Sigmoid colon (tissue), 7 donors: ENCODE results near the gene CCDC136. TPM values are rescaled to one million over a fixed set of nuclear protein-coding genes. Genes with fewer than 3 reads are reported as not detected.
A peak's percentile ranks its signal among the peaks of the same experiment; 100 is the strongest.

ENCODE experiments used
- DNase-seq: peaks from one replicate; pipeline ENCODE4 v3.0.0-alpha.2; 2019
- H3K27ac ChIP-seq, 4 donors: fragments of 200-600 bp; sonication (generic); one replicate each; pipeline ENCODE4 v1.5.1; 2016 to 2019; ENCODE audit warnings: mild to moderate bottlenecking in 1 of 4
- H3K27me3 ChIP-seq, 3 donors: fragments of 200-600 bp; sonication (generic); one replicate each; pipeline ENCODE4 v1.5.1; 2019; ENCODE audit warnings: mild to moderate bottlenecking in 1 of 3
- H3K36me3 ChIP-seq, 4 donors: fragments of 200-600 bp; sonication (generic); one replicate each; pipeline ENCODE4 v1.5.1; 2016 to 2019
- H3K4me1 ChIP-seq, 4 donors: fragments of 200-600 bp; sonication (generic); one replicate each; pipeline ENCODE4 v1.5.1; 2017 to 2019
- H3K4me3 ChIP-seq, 4 donors: fragments of 200-600 bp; sonication (generic); one replicate each; pipeline ENCODE4 v1.5.1; 2017 to 2019; ENCODE audit warnings: mild to moderate bottlenecking in 2 of 4, moderate library complexity in 1 of 4
- H3K9me3 ChIP-seq, 4 donors: fragments of 200-600 bp in 3 of 4; sonication (generic) in 3 of 4; one replicate each; pipeline versions ENCODE4 v1.5.1 to v1.6.1; 2013 to 2019
- EP300 ChIP-seq, 4 donors: sonication (generic); formaldehyde crosslinking; IDR thresholded peaks; one replicate each; pipeline ENCODE4 v1.6.1; 2017; ENCODE audit warnings: antibody characterized with exemption in 4 of 4
- POLR2A ChIP-seq, 2 donors: fragments of 450-650 bp; IDR thresholded peaks; one replicate each; pipeline ENCODE4 v1.6.1; 2016; ENCODE audit warnings: antibody characterized with exemption in 2 of 2, mild to moderate bottlenecking in 2 of 2, moderate library complexity in 2 of 2
- POLR2AphosphoS5 ChIP-seq, 4 donors: sonication (generic); formaldehyde crosslinking; IDR thresholded peaks; one replicate each; pipeline ENCODE4 v1.6.1; 2017; ENCODE audit warnings: antibody characterized with exemption in 4 of 4
- WGBS, 2 donors: extraction: QIAGEN DNeasy Blood & Tissue Kit; methylation state at CpG; one replicate each; pipeline ENCODE4 v1.1.7; 2013; 5-methylcytosine and 5-hydroxymethylcytosine counted together
- intact Hi-C: fragments of 100-400 bp; cut with DNase I; formaldehyde crosslinking; loops from one replicate; pipeline ENCODE4 v1.15.1; 2023
- polyA plus RNA-seq, 3 donors: library from polyadenylated mRNA; stranded (reverse); fragments of 200-250 nt; gene quantifications; one replicate each; pipeline ENCODE4 v1.2.3, GENCODE V29; 2013
- total RNA-seq, 4 donors: library from RNA; depleted of rRNA; stranded (reverse); fragments of >200 nt; gene quantifications; one replicate each; pipeline ENCODE4 v1.1.0, GENCODE V29; 2016
- TF ChIP-seq, protein P1 (sequence below), 4 experiments: fragments of 450-650 bp in 3 of 4; fragments of 200-600 bp in 1 of 4; IDR thresholded peaks; one replicate each; pipeline ENCODE4 v1.5.1; 2016 to 2019; ENCODE audit warnings: antibody characterized with exemption in 4 of 4, mild to moderate bottlenecking in 3 of 4, moderate library complexity in 2 of 4
- donor health status: healthy with polysubstance abuse.
- donor health status: Bipolar disorder and iron deficiency.
- donor health status: healthy.

Gene CCDC136
- total and polyA plus RNA-seq, 7 donors = 2.4 to 53.7 (median 21.7) TPM; not detected in 1

DNA sequence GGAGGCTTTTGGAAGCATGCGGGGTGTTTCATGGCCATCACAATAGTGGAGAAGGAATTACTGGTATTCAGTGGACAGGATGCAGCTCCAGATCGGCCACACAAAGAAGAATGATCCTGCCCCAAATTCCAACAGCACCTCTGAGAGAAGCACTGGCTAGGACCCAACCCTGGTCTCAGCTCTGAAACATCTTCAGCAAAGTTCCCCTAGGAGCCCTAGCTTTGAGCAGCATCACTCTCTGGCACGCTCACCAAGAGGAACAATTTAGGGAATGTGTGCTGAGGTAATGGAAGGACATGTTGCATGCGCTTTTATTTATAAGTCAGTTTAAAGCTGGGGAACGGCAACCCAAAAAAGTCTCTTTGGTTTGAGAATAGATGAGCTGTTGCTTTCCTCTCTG is 10.6 kb upstream of the CCDC136 start:
- Histone ChIP-seq H3K9me3 (peaks cover 0 to 4% (median 0%) of the 10 kb centered on the region in 4 donors), H3K27ac (peak overlapping the region; percentile 78 to 86 (median 82)), H3K27me3 (no peaks in the 10 kb centered on the region), H3K4me1 (peaks cover 0 to 31% (median 28%) of the 10 kb centered on the region in 4 donors), H3K4me3 (no peak overlapping the region), H3K36me3 (no peaks in the 10 kb centered on the region)
- TF ChIP-seq POLR2A (IDR thresholded peaks at IDR 0.05) (no peak), EP300 (IDR thresholded peaks at IDR 0.05) (no peak), POLR2AphosphoS5 (IDR thresholded peaks at IDR 0.05) (no peak)
- TF ChIP-seq, protein P1, sequence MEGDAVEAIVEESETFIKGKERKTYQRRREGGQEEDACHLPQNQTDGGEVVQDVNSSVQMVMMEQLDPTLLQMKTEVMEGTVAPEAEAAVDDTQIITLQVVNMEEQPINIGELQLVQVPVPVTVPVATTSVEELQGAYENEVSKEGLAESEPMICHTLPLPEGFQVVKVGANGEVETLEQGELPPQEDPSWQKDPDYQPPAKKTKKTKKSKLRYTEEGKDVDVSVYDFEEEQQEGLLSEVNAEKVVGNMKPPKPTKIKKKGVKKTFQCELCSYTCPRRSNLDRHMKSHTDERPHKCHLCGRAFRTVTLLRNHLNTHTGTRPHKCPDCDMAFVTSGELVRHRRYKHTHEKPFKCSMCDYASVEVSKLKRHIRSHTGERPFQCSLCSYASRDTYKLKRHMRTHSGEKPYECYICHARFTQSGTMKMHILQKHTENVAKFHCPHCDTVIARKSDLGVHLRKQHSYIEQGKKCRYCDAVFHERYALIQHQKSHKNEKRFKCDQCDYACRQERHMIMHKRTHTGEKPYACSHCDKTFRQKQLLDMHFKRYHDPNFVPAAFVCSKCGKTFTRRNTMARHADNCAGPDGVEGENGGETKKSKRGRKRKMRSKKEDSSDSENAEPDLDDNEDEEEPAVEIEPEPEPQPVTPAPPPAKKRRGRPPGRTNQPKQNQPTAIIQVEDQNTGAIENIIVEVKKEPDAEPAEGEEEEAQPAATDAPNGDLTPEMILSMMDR (IDR thresholded peaks at IDR 0.05) = no peak
- 86 to 91% methylated on average over 5 of the region's 5 CpGs for WGBS, 2 donors
- intact Hi-C loops = no loop called here
- DNase-seq = peak; percentile 78

DNA sequence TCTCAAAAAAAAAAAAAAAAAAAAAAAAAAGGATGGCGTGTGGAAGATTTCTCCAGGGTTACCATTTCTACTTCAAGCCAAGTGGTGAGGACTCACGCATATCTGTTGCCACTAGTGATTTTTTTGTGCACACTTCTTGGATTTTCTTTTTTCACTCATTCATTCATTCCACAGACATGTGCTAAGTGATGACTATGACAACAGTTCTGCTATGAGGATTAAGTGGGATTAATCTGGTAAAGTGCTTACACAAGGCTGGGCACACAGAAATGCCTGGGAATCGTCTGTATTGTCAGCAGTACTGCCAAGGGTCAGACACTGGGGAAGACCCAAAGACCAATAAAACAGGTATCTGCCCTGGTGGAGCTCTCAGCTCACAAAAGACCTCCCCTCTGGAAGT is 9.9 kb upstream of the CCDC136 start:
- Histone ChIP-seq H3K4me1 (peaks cover 0 to 31% (median 28%) of the 10 kb centered on the region in 4 donors), H3K9me3 (peaks cover 0 to 4% (median 0%) of the 10 kb centered on the region in 4 donors), H3K27ac (peak overlapping the region; percentile 78 to 86 (median 82)), H3K27me3 (no peaks in the 10 kb centered on the region), H3K36me3 (no peaks in the 10 kb centered on the region), H3K4me3 (no peak overlapping the region)
- no peak for DNase-seq
- TF ChIP-seq POLR2A (IDR thresholded peaks at IDR 0.05) (no peak), POLR2AphosphoS5 (IDR thresholded peaks at IDR 0.05) (no peak), EP300 (IDR thresholded peaks at IDR 0.05) (no peak)
- TF ChIP-seq, protein P1 (IDR thresholded peaks at IDR 0.05) = no peak
- WGBS, 2 donors = 67 to 77% methylated on average over 3 of the region's 3 CpGs
- intact Hi-C loops = no loop called here

DNA sequence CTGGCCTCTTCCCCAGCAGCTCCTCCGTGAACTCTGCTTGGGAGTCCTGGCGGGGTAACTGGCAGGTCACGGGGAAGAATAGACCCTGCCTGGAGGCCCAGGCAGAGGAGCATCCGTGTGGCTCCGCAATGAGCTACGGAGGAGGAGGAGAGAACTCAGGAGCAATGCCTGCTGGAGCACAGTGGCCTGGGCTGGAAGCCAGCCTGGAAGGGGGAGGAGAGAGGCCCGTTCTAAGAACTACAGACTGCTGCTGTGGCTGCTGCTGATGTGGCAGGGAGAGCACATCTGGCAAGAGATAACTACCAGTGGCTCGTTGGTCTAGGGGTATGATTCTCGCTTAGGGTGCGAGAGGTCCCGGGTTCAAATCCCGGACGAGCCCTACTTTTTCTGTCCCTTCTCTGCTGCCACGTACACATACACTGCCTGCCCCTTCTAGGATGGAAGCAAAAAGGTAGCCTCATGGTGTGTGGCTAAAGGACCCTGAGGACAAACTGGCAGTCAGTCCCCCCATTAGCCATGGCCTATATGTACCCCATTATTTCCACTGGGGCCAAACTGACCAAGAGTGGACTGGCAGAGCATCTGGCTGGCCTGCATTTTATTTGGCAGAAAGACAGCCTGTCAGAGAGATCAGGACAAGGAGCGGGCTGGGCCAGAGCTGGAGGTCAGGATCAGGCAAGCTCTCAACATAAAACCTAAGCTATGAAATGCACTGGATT is 8.5 kb upstream of the CCDC136 start:
- Histone ChIP-seq H3K27ac (peak overlapping the region; percentile 78 to 86 (median 82)), H3K4me3 (no peak overlapping the region), H3K4me1 (peaks cover 0 to 31% (median 28%) of the 10 kb centered on the region in 4 donors), H3K9me3 (no peaks in the 10 kb centered on the region), H3K36me3 (no peaks in the 10 kb centered on the region), H3K27me3 (no peaks in the 10 kb centered on the region)
- peak; percentile 93 for DNase-seq
- intact Hi-C loops = no loop called here
- 64 to 75% methylated on average over 15 of the region's 15 CpGs for WGBS, 2 donors
- peak; percentile 24 to 59 (median 52) for TF ChIP-seq POLR2AphosphoS5 (IDR thresholded peaks at IDR 0.05)
- TF ChIP-seq, protein P1 (IDR thresholded peaks at IDR 0.05) = no peak

DNA sequence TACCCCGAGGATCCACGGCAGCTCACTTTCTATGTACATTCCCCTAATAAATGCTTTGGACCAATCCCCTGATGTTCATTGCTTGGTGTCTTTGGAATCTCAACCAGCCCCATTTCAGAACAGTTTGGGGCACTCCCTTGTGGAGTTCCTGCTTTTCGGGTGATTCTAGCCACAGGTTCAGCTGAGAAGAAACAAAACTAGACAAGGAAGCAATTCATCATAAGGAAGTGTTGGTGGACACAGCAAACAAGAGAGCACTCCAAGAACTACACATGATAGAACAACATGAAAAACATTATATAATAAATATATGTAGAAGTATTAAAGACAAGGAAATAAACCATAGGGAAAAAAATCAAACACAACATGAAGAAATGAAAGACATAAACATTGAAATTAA is 6.0 kb upstream of the CCDC136 start:
- Histone ChIP-seq H3K27ac (no peak overlapping the region), H3K36me3 (no peaks in the 10 kb centered on the region), H3K9me3 (no peaks in the 10 kb centered on the region), H3K27me3 (no peaks in the 10 kb centered on the region), H3K4me3 (no peak overlapping the region), H3K4me1 (peaks cover 0 to 35% (median 32%) of the 10 kb centered on the region in 4 donors)
- 25 to 61% methylated on average over 3 of the region's 3 CpGs for WGBS, 2 donors
- intact Hi-C loops = no loop called here
- DNase-seq = no peak
- TF ChIP-seq POLR2A (IDR thresholded peaks at IDR 0.05) = no peak
- TF ChIP-seq, protein P1 (IDR thresholded peaks at IDR 0.05) = no peak
- no peak for TF ChIP-seq EP300 (IDR thresholded peaks at IDR 0.05)
- no peak for TF ChIP-seq POLR2AphosphoS5 (IDR thresholded peaks at IDR 0.05)
